IPS-20b (cell line): ENCODE measurements around the gene RAB8B.
A peak's percentile ranks its signal among the peaks of the same experiment; 100 is the strongest.

ENCODE experiments used
- H3K27ac ChIP-seq: one replicate; pipeline ENCODE4 v1.5.1; 2013; ENCODE audit warnings: low read length
- H3K27me3 ChIP-seq: 2 replicates; pipeline ENCODE4 v1.6.1; 2013; ENCODE audit warnings: mild to moderate bottlenecking, low read length, inconsistent platforms; ENCODE audit not compliant: insufficient read depth
- H3K36me3 ChIP-seq: 2 replicates; pipeline ENCODE4 v1.6.1; 2013; ENCODE audit warnings: low read depth, mild to moderate bottlenecking, inconsistent platforms, low read length, moderate library complexity; ENCODE audit not compliant: insufficient read depth
- H3K4me1 ChIP-seq: 2 replicates; pipeline ENCODE4 v1.6.1; 2013; ENCODE audit warnings: mild to moderate bottlenecking, control low read depth, inconsistent platforms, low read length, moderate library complexity; ENCODE audit not compliant: insufficient read depth
- H3K4me3 ChIP-seq: 2 replicates; pipeline ENCODE4 v1.5.1; 2013; ENCODE audit warnings: mild to moderate bottlenecking, low read length, inconsistent platforms
- H3K9ac ChIP-seq: 2 replicates; pipeline ENCODE4 v1.6.1; 2013; ENCODE audit warnings: low read depth, mild to moderate bottlenecking, inconsistent platforms, low read length, moderate library complexity
- H3K9me3 ChIP-seq: 2 replicates; pipeline ENCODE4 v1.6.1; 2013; ENCODE audit warnings: mild to moderate bottlenecking, low read depth, low read length, inconsistent platforms; ENCODE audit not compliant: insufficient read depth

Gene RAB8B

GRCh38 chr15:63261311-63261710 lies 71.9 kb downstream of the RAB8B start:
- H3K4me1 ChIP-seq: peaks cover 7% of the 10 kb centered on the region; the same call in 1 of the 2 replicates
- no peak overlapping the region for H3K27ac ChIP-seq
- no peak overlapping the region for H3K9ac ChIP-seq
- H3K4me3 ChIP-seq: no peak overlapping the region
- H3K36me3 ChIP-seq: peaks cover 46% of the 10 kb centered on the region
- peaks cover 6% of the 10 kb centered on the region; the same call in 1 of the 2 replicates for H3K9me3 ChIP-seq
- no peaks in the 10 kb centered on the region for H3K27me3 ChIP-seq

GRCh38 chr15:63263519-63263918 lies 74.1 kb downstream of the RAB8B start:
- H3K36me3 ChIP-seq: peaks cover 42% of the 10 kb centered on the region
- H3K9me3 ChIP-seq: 0 out of 2 replicates have a peak, but pooled peaks cover 2% of the 10 kb centered on the region
- no peak overlapping the region for H3K4me3 ChIP-seq
- no peaks in the 10 kb centered on the region for H3K4me1 ChIP-seq
- H3K27me3 ChIP-seq: no peaks in the 10 kb centered on the region
- no peak overlapping the region for H3K9ac ChIP-seq
- H3K27ac ChIP-seq: no peak overlapping the region

GRCh38 chr15:63264688-63265293 lies 75.4 kb downstream of the RAB8B start:
- Histone ChIP-seq H3K27ac (no peak overlapping the region), H3K4me3 (no peak overlapping the region), H3K4me1 (no peaks in the 10 kb centered on the region), H3K9me3 (no peaks in the 10 kb centered on the region), H3K36me3 (peaks cover 39% of the 10 kb centered on the region), H3K9ac (no peak overlapping the region), H3K27me3 (no peaks in the 10 kb centered on the region)

GRCh38 chr15:63274427-63274826 lies 85.0 kb downstream of the RAB8B start:
- Histone ChIP-seq H3K9me3 (peaks cover 5% of the 10 kb centered on the region; the same call in 1 of the 2 replicates), H3K27me3 (peaks cover 17% of the 10 kb centered on the region; the same call in 1 of the 2 replicates), H3K36me3 (peaks cover 4% of the 10 kb centered on the region; the same call in 1 of the 2 replicates), H3K27ac (no peak overlapping the region), H3K9ac (no peak overlapping the region), H3K4me1 (peaks cover 10% of the 10 kb centered on the region), H3K4me3 (no peak overlapping the region)

GRCh38 chr15:63276342-63277037 lies 87.1 kb downstream of the RAB8B start:
- Histone ChIP-seq H3K27ac (no peak overlapping the region), H3K36me3 (peaks cover 16% of the 10 kb centered on the region; the same call in 1 of the 2 replicates), H3K27me3 (peaks cover 17% of the 10 kb centered on the region; the same call in 1 of the 2 replicates), H3K9ac (peak overlapping the region; percentile 68; the same call in 1 of the 2 replicates), H3K4me3 (peak overlapping the region; percentile 71), H3K4me1 (peaks cover 10% of the 10 kb centered on the region), H3K9me3 (peaks cover 5% of the 10 kb centered on the region; the same call in 1 of the 2 replicates)

GRCh38 chr15:63277038-63277892 lies 87.9 kb downstream of the RAB8B start, which contains the start of gene APH1B:
Gene APH1B, plus strand, starts transcription at chr15:63277605. Its CDS starts 19 bp downstream, at chr15:63277624.
- H3K4me3 ChIP-seq: peak within 1 kb of the TSS; percentile 90
- H3K27ac ChIP-seq: no peak within 1 kb of the TSS
- peaks cover 17% of the 10 kb centered on the region; the same call in 1 of the 2 replicates for H3K27me3 ChIP-seq
- peak within 1 kb of the TSS; percentile 75; the same call in 1 of the 2 replicates for H3K9ac ChIP-seq
- peaks cover 16% of the 10 kb centered on the region; the same call in 1 of the 2 replicates for H3K36me3 ChIP-seq
- H3K4me1 ChIP-seq: peaks cover 10% of the 10 kb centered on the region
- peaks cover 5% of the 10 kb centered on the region; the same call in 1 of the 2 replicates for H3K9me3 ChIP-seq

GRCh38 chr15:63277893-63278456 lies 88.6 kb downstream of the RAB8B start:
- H3K36me3 ChIP-seq: peaks cover 16% of the 10 kb centered on the region; the same call in 1 of the 2 replicates
- peaks cover 17% of the 10 kb centered on the region; the same call in 1 of the 2 replicates for H3K27me3 ChIP-seq
- H3K9me3 ChIP-seq: no peaks in the 10 kb centered on the region
- peak overlapping the region; percentile 90 for H3K4me3 ChIP-seq
- no peak overlapping the region for H3K27ac ChIP-seq
- H3K4me1 ChIP-seq: peaks cover 10% of the 10 kb centered on the region
- peak overlapping the region; percentile 75; the same call in 1 of the 2 replicates for H3K9ac ChIP-seq

GRCh38 chr15:63283126-63283525 lies 93.7 kb downstream of the RAB8B start:
- H3K27me3 ChIP-seq: peaks cover 8% of the 10 kb centered on the region; the same call in 1 of the 2 replicates
- no peaks in the 10 kb centered on the region for H3K9me3 ChIP-seq
- H3K4me3 ChIP-seq: no peak overlapping the region
- no peaks in the 10 kb centered on the region; the same call in 1 of the 2 replicates for H3K4me1 ChIP-seq
- H3K9ac ChIP-seq: no peak overlapping the region
- H3K27ac ChIP-seq: no peak overlapping the region
- H3K36me3 ChIP-seq: peaks cover 41% of the 10 kb centered on the region; the same call in 1 of the 2 replicates

GRCh38 chr15:63284335-63284734 lies 94.9 kb downstream of the RAB8B start:
- no peak overlapping the region for H3K9ac ChIP-seq
- H3K4me1 ChIP-seq: no peaks in the 10 kb centered on the region
- peaks cover 43% of the 10 kb centered on the region; the same call in 1 of the 2 replicates for H3K36me3 ChIP-seq
- no peak overlapping the region for H3K27ac ChIP-seq
- H3K4me3 ChIP-seq: no peak overlapping the region
- no peaks in the 10 kb centered on the region for H3K9me3 ChIP-seq
- H3K27me3 ChIP-seq: no peaks in the 10 kb centered on the region

- Histone ChIP-seq H3K9ac (no peak overlapping the region), H3K9me3 (no peaks in the 10 kb centered on the region), H3K4me3 (no peak overlapping the region), H3K36me3 (peaks cover 29% of the 10 kb centered on the region; the same call in 1 of the 2 replicates), H3K27ac (no peak overlapping the region), H3K4me1 (peaks cover 5% of the 10 kb centered on the region; the same call in 1 of the 2 replicates), H3K27me3 (no peaks in the 10 kb centered on the region)
Measured at GRCh38 chr15:63287109-63287508, 97.7 kb downstream of the RAB8B start.

GRCh38 chr15:63288342-63288741 lies 98.9 kb downstream of the RAB8B start:
- Histone ChIP-seq H3K4me1 (peaks cover 5% of the 10 kb centered on the region; the same call in 1 of the 2 replicates), H3K36me3 (peaks cover 28% of the 10 kb centered on the region; the same call in 1 of the 2 replicates), H3K9me3 (no peaks in the 10 kb centered on the region), H3K4me3 (no peak overlapping the region), H3K27ac (no peak overlapping the region), H3K9ac (no peak overlapping the region), H3K27me3 (no peaks in the 10 kb centered on the region)
